NCI-H2107 (cell line): Measurements from ENCODE around the gene ZYX.
"Not testable (repeated sequence)": the region's sequence is repeated elsewhere in the genome, so short reads cannot be mapped to it uniquely, and the experiment has no call there.

Experiments
- DNase-seq: peaks from one replicate; lab custom pipeline; 2025; lab: John Stamatoyannopoulos, UW

ZYX gene

GRCh38 chr7:143384661-143385631 is 3.8 kb downstream of the ZYX start:
- no peak for DNase-seq

- DNase-seq: no peak
These were observed 5.0 kb downstream of the ZYX start for GRCh38 chr7:143385891-143386781.

- no peak for DNase-seq
These were observed 6.2 kb downstream of the ZYX start for GRCh38 chr7:143387156-143387975.

GRCh38 chr7:143388051-143388450 is 6.9 kb downstream of the ZYX start:
- DNase-seq: no peak

DNA sequence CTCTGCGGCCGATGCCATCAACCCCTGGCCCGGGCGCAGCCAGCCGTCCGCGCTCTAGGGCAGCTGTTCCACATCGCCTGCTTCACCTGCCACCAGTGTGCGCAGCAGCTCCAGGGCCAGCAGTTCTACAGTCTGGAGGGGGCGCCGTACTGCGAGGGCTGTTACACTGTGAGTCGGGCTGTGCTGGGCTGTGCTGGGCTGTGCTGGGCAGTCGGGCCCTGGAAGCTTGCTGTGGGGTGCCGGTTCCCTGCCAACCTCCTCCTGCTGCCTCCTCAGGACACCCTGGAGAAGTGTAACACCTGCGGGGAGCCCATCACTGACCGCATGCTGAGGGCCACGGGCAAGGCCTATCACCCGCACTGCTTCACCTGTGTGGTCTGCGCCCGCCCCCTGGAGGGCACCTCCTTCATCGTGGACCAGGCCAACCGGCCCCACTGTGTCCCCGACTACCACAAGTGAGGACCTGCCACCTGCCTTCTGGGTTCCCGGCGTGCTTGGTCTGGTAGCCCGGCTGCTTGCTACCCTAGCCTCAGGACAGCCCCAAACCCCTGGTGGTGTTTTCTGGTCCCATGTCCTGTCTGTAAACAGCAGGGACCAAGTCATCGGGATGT is 7.5 kb downstream of the ZYX start:
- DNase-seq: no peak

- no peak for DNase-seq
These were observed 8.4 kb downstream of the ZYX start for GRCh38 chr7:143389316-143390103.

- DNase-seq: no peak
These were observed 9.1 kb downstream of the ZYX start for GRCh38 chr7:143390104-143390772.

DNA sequence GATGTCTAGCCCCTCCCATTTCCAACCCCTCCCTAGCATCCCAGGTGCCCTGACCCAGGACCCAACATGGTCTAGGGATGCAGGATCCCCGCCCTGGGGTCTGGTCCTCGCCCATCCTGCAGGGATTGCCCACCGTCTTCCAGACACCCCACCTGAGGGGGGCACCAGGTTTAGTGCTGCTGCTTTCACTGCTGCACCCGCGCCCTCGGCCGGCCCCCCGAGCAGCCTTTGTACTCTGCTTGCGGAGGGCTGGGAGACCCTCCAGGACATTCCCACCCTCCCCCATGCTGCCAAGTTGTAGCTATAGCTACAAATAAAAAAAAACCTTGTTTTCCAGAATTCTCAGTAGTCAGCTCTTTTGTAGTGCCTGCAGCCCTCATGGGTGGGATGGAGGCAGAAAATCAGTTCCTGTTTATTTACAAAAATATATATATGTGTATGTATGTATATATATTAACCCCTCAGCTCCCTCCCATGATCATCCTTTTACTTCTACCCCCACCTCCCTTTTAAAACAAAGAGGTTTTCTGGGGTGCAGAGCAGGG is 9.7 kb downstream of the ZYX start:
- no peak for DNase-seq

- DNase-seq: no peak
These were observed 10.6 kb downstream of the ZYX start for GRCh38 chr7:143391462-143392404.

GRCh38 chr7:143392427-143392826 is 11.3 kb downstream of the ZYX start:
- not testable (repeated sequence) for DNase-seq

GRCh38 chr7:143392875-143393266 is 11.7 kb downstream of the ZYX start:
- DNase-seq: no peak

DNA sequence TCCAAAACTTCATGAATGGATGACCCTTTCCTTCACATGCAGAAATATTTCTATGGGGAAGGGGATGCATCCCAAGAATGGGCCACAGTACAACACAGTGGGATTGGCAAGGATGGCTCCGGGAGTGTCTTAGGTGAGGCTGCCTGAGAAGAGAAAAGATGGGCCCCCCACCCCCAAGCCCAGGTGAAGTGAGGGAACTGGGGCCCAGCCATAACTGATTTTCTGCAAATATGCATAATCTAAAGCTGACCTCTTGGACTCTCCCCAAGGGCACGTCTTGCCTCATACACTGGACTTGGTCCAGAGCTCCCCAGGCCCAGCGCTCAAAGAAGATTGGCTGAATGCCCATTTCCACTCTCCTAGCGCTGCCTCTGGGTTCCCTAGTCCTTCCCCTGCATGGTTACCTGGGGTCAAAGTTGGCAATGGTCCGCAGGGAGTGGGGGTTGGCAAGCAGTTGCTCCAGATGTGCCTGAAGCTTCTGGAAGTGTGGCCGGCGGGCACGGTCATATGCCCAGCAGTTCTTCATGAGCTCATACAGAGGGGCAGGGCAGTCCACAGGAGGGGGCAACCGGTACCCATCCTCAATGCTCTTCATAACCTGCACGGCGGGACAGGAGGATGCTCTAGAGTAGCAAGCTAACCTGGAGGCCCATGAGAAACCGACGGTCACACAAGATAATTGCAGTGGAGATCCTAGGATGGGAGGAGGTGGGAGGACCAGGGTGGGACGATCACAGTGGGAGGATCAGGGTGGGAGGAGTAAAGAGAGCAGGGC is 12.3 kb downstream of the ZYX start:
- no peak for DNase-seq

- DNase-seq: no peak
These were observed 12.9 kb downstream of the ZYX start for GRCh38 chr7:143394068-143394467.

DNA sequence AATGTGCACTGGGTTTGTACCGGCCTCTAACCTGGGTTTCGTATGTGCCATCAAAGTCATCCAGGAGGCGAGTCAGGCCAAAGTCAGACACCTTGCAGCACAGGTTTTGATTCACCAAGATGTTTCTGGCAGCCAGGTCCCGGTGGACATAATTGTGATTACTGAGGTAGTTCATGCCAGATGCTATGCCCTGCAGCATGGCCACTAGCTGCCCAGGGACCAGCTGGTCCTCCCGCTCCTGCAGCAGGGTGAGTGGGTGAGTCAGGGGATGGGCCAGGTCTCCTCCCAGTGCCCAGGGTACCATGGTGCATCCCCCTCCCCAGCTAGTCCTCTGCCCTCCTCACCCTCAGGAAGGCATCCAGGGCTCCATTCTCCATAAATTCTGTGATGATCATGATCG is 13.6 kb downstream of the ZYX start:
- no peak for DNase-seq

- DNase-seq: no peak
These were observed 14.3 kb downstream of the ZYX start for GRCh38 chr7:143395187-143396149.

- DNase-seq: no peak
These were observed 15.0 kb downstream of the ZYX start for GRCh38 chr7:143396182-143396581.
